ENCODE data around the gene PGRMC2.
"Not testable (repeated sequence)": the region's sequence is repeated elsewhere in the genome, so short reads cannot be mapped to it uniquely, and the experiment has no call there.

Gene PGRMC2

GRCh38 chr4:128267745-128268144, 19.9 kb downstream of the PGRMC2 start:
- DNase-seq (ENCODE audit: low read depth) = no peak

GRCh38 chr4:128267171-128267570, 20.4 kb downstream of the PGRMC2 start:
- DNase-seq (ENCODE audit: low read depth) = not testable (repeated sequence)

- DNase-seq (ENCODE audit: low read depth) = not testable (repeated sequence)
These were observed 22.1 kb downstream of the PGRMC2 start for GRCh38 chr4:128265550-128265949.

- DNase-seq (ENCODE audit: low read depth) = not testable (repeated sequence)
These were observed 27.7 kb downstream of the PGRMC2 start for GRCh38 chr4:128259889-128260288.

- not testable (repeated sequence) for DNase-seq (ENCODE audit: low read depth)
These were observed 29.4 kb downstream of the PGRMC2 start for GRCh38 chr4:128258166-128258565.

GRCh38 chr4:128256539-128256938, 31.1 kb downstream of the PGRMC2 start:
- no peak for DNase-seq (ENCODE audit: low read depth)

- no peak for DNase-seq (ENCODE audit: low read depth)
These were observed 31.7 kb downstream of the PGRMC2 start for GRCh38 chr4:128255906-128256305.

- DNase-seq (ENCODE audit: low read depth) = no peak
These were observed 37.6 kb downstream of the PGRMC2 start for GRCh38 chr4:128249787-128250668.

GRCh38 chr4:128247906-128248305, 39.7 kb downstream of the PGRMC2 start:
- DNase-seq (ENCODE audit: low read depth) = no peak

- not testable (repeated sequence) for DNase-seq (ENCODE audit: low read depth)
These were observed 42.2 kb downstream of the PGRMC2 start for GRCh38 chr4:128245391-128245790.

GRCh38 chr4:128244379-128244778, 43.2 kb downstream of the PGRMC2 start:
- DNase-seq (ENCODE audit: low read depth) = no peak

- no peak for DNase-seq (ENCODE audit: low read depth)
These were observed 45.0 kb downstream of the PGRMC2 start for GRCh38 chr4:128242601-128243000.

- DNase-seq (ENCODE audit: low read depth) = no peak
These were observed 45.6 kb downstream of the PGRMC2 start for GRCh38 chr4:128241981-128242380.

- peak; percentile 97 for DNase-seq (ENCODE audit: low read depth)
These were observed 46.1 kb downstream of the PGRMC2 start for GRCh38 chr4:128241425-128241913.

- no peak for DNase-seq (ENCODE audit: low read depth)
These were observed 46.6 kb downstream of the PGRMC2 start for GRCh38 chr4:128241019-128241418.

- DNase-seq (ENCODE audit: low read depth) = no peak
These were observed 52.8 kb downstream of the PGRMC2 start for GRCh38 chr4:128234836-128235235.

- DNase-seq (ENCODE audit: low read depth) = no peak
These were observed 54.9 kb downstream of the PGRMC2 start for GRCh38 chr4:128232719-128233118.

GRCh38 chr4:128228845-128229795, 58.5 kb downstream of the PGRMC2 start:
- DNase-seq (ENCODE audit: low read depth) = peak; percentile 44

GRCh38 chr4:128227991-128228571, 59.5 kb downstream of the PGRMC2 start:
- no peak for DNase-seq (ENCODE audit: low read depth)

- no peak for DNase-seq (ENCODE audit: low read depth)
These were observed 62.5 kb downstream of the PGRMC2 start for GRCh38 chr4:128225148-128225547.

GRCh38 chr4:128221586-128221985, 66.0 kb downstream of the PGRMC2 start:
- no peak for DNase-seq (ENCODE audit: low read depth)
